ENCODE measurements around the gene ENTREP3. TPM values are rescaled to one million over a fixed set of nuclear protein-coding genes. Genes with fewer than 3 reads are reported as not detected.
A peak's percentile ranks its signal among the peaks of the same experiment; 100 is the strongest.

Gene ENTREP3
- total and polyA plus RNA-seq, 8 donors, result 6.7 to 14.4 (median 8.7) TPM

GRCh38 chr1:155272466-155273342, 17.4 kb upstream of the ENTREP3 start:
- 3 to 5% methylated on average over 42 to 44 of the region's 44 CpGs for WGBS, 2 donors
- no peak for TF ChIP-seq CTCF (IDR thresholded peaks at IDR 0.05)
- FAIRE-seq, result no peak
- Histone ChIP-seq H3K36me3 (peaks cover 7 to 31% (median 18%) of the 10 kb centered on the region in 3 donors), H3K27me3 (no peaks in the 10 kb centered on the region), H3K4me1 (peaks cover 0 to 12% (median 3%) of the 10 kb centered on the region in 3 donors), H3K27ac (peak overlapping the region; percentile 76 to 93 (median 84)), H3K9me3 (no peaks in the 10 kb centered on the region), H3K4me3 (peak overlapping the region; percentile 63 to 74 (median 67))
- DNase-seq, result no peak
- peak; percentile 16 to 48 (median 37) for ATAC-seq
- intact Hi-C loops (cut with DNase I), result no loop called here

DNA sequence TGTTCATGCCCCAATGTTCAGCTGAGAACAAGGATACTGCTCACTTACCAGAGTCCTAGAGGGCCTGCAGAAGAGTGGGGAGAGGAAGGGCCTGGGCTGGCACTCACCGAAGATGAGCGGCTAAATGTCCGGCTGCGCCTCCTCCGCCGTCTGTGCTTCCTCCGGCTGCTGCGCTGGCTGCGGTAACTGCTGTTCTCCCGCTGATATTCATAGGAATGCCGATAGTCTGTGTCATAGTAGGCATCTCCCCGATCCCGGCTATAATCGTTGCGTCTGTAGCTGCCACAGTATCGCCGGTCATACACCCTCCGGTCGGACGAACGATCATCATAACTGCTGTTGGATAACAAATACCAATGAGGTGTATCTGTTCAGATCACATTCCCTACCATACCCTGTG, 14.1 kb upstream of the ENTREP3 start:
- no peak for ATAC-seq
- FAIRE-seq, result no peak
- H3K36me3 ChIP-seq, result peaks cover 7 to 61% (median 40%) of the 10 kb centered on the region in 3 donors

DNA sequence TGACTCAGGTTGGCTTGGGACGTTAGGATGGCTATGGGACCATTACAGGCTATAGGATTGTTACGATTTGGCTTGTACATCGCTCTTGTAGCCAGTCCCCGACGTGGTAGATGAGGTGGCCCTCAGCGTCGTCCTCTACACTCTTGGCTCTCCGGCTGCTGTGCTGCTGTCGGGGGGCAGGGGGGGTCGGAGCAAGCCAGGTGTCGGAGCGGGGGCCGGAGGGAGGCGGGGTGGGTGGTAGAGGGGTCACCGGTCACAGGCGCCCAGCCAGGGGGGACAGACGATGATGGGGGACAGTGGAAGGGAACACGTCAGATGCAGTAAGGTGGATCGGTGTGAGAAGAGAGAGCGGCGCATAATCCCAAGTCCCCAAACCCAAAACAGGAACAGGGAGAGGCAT, 13.3 kb upstream of the ENTREP3 start:
- intact Hi-C loops (cut with DNase I), result no loop called here

More for the DNA sequence above, 14.1 kb upstream of the ENTREP3 start:
- intact Hi-C loops (cut with DNase I), result no loop called here
- WGBS, 2 donors, result 92 to 93% methylated on average over 21 of the region's 21 CpGs
- DNase-seq, result no peak
- Histone ChIP-seq H3K9me3 (no peaks in the 10 kb centered on the region), H3K27me3 (no peaks in the 10 kb centered on the region), H3K27ac (no peak overlapping the region), H3K4me1 (peaks cover 0 to 12% (median 3%) of the 10 kb centered on the region in 3 donors), H3K4me3 (no peak overlapping the region)
- TF ChIP-seq CTCF (IDR thresholded peaks at IDR 0.05), result no peak

DNA sequence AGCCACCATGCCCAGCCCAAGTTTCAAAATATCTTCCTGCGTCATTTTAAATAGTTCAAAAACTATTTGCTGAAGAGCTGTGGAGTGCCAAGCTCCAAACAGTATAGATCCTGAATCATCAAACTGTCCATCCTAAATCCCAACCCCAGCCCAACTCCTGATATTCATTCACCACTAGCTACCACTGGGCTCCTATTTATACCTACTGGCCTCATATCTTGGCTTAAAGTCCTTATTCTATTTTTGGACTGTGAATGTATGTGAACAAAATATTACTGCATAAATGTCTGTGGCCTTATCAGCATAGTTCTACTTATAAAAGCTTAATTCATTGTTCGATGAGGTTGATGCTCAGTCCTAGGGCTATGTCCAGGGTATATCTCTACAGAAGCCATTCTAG, 12.1 kb upstream of the ENTREP3 start:
- Histone ChIP-seq H3K9me3 (no peaks in the 10 kb centered on the region), H3K27ac (no peak overlapping the region), H3K27me3 (no peaks in the 10 kb centered on the region), H3K4me1 (peaks cover 0 to 10% (median 1%) of the 10 kb centered on the region in 3 donors), H3K36me3 (peaks cover 7 to 66% (median 49%) of the 10 kb centered on the region in 3 donors), H3K4me3 (no peak overlapping the region)
- TF ChIP-seq CTCF (IDR thresholded peaks at IDR 0.05), result no peak
- FAIRE-seq (no peak), DNase-seq (no peak), ATAC-seq (no peak)
- 95 to 99% methylated on average over 2 of the region's 2 CpGs for WGBS, 2 donors
- intact Hi-C loops (cut with DNase I), result no loop called here

More for the DNA sequence above, 13.3 kb upstream of the ENTREP3 start:
- no peak for TF ChIP-seq CTCF (IDR thresholded peaks at IDR 0.05)
- ATAC-seq, result no peak
- 92 to 95% methylated on average over 21 of the region's 21 CpGs for WGBS, 2 donors
- H3K4me3 ChIP-seq, result no peak overlapping the region
- peaks cover 7 to 66% (median 46%) of the 10 kb centered on the region in 3 donors for H3K36me3 ChIP-seq
- no peak for DNase-seq
- H3K4me1 ChIP-seq, result peaks cover 0 to 12% (median 3%) of the 10 kb centered on the region in 3 donors
- no peaks in the 10 kb centered on the region for H3K27me3 ChIP-seq
- FAIRE-seq, result no peak
- no peak overlapping the region for H3K27ac ChIP-seq
- no peaks in the 10 kb centered on the region for H3K9me3 ChIP-seq

GRCh38 chr1:155266553-155266952, 11.3 kb upstream of the ENTREP3 start:
- no peaks in the 10 kb centered on the region for H3K9me3 ChIP-seq
- intact Hi-C loops (cut with DNase I), result no loop called here
- H3K36me3 ChIP-seq, result peaks cover 7 to 66% (median 49%) of the 10 kb centered on the region in 3 donors
- H3K27ac ChIP-seq, result no peak overlapping the region
- no peaks in the 10 kb centered on the region for H3K27me3 ChIP-seq
- FAIRE-seq, result no peak
- TF ChIP-seq CTCF (IDR thresholded peaks at IDR 0.05), result no peak
- peaks cover 0 to 2% (median under 1%) of the 10 kb centered on the region in 3 donors for H3K4me1 ChIP-seq
- WGBS, 2 donors, result 70 to 79% methylated on average over 6 of the region's 6 CpGs
- ATAC-seq, result no peak
- no peak for DNase-seq
- no peak overlapping the region for H3K4me3 ChIP-seq

Data from pancreas (tissue), 10 donors.